B cell (primary cell): ENCODE measurements around the gene ZNRF2. TPM values are rescaled to one million over a fixed set of nuclear protein-coding genes. Genes with fewer than 3 reads are reported as not detected.

Experiments used
- ATAC-seq: fragments of 200-7000 bp; cut with Tn5 transposase; one replicate; pipeline ENCODE4 v1.10.0; 2021; ENCODE audit warnings: low read depth, mild to moderate bottlenecking, moderate number of reproducible peaks, moderate library complexity
- CTCF ChIA-PET: fragments of 350-600 bp; sonication (Branson Sonifier 250); formaldehyde crosslinking; loops from one replicate; lab custom pipeline; 2021; ENCODE audit warnings: antibody characterized with exemption, inconsistent platforms; lab: Charles Lee
- POLR2A ChIA-PET: fragments of 350-600 bp; sonication (Branson Sonifier 250); formaldehyde crosslinking; loops from one replicate; lab custom pipeline; 2021; ENCODE audit warnings: antibody characterized with exemption; lab: Charles Lee
- DNase-seq: peaks from one replicate; pipeline ENCODE4 v3.0.0; 2013
- H2AFZ ChIP-seq: 2 replicates; pipeline ENCODE4 v1.6.1; 2012; ENCODE audit warnings: mild to moderate bottlenecking, low read depth, low read length; ENCODE audit not compliant: insufficient read depth, poor library complexity, severe bottlenecking
- H3K27ac ChIP-seq, 2 donors: 1 replicate in 1 of 2; 2 replicates in 1 of 2; pipeline ENCODE4 v1.5.1; 2012 to 2013; ENCODE audit warnings: low read length in 2 of 2, mild to moderate bottlenecking in 2 of 2, moderate library complexity in 1 of 2
- H3K27me3 ChIP-seq, 4 experiments: fragments of 200-600 bp in 1 of 4; sonication (generic) in 1 of 4; replicated peaks in 1 of 4; 1 replicate in 2 of 4; 2 replicates in 2 of 4; pipeline versions ENCODE4 v1.6.1 to v1.7.0; 2013 to 2016; ENCODE audit warnings: low read length in 3 of 4, mild to moderate bottlenecking in 2 of 4, mixed read lengths in 1 of 4, moderate library complexity in 1 of 4; ENCODE audit not compliant: insufficient read depth in 4 of 4, control insufficient read depth in 3 of 4; ENCODE audit errors: control extremely low read depth in 1 of 4
- H3K36me3 ChIP-seq, 2 experiments: replicated peaks in 1 of 2; 1 replicate in 1 of 2; 2 replicates in 1 of 2; pipeline versions ENCODE4 v1.6.1 to v1.7.1; 2013; ENCODE audit warnings: low read length in 1 of 2; ENCODE audit not compliant: insufficient read depth in 2 of 2, control insufficient read depth in 1 of 2; ENCODE audit errors: control extremely low read depth in 1 of 2, extremely low read depth in 1 of 2
- H3K4me1 ChIP-seq, 2 donors: fragments of 200-600 bp in 1 of 2; sonication (generic) in 1 of 2; 1 replicate in 1 of 2; 2 replicates in 1 of 2; pipeline versions ENCODE4 v1.5.1 to v1.6.1; 2013 to 2017; ENCODE audit warnings: low read length in 2 of 2; ENCODE audit not compliant: control insufficient read depth in 2 of 2, insufficient read depth in 2 of 2
- H3K4me2 ChIP-seq: replicated peaks from 2 replicates; pipeline ENCODE3; 2012; ENCODE audit warnings: mild to moderate bottlenecking, low read depth, low read length; ENCODE audit not compliant: poor library complexity, severe bottlenecking
- H3K4me3 ChIP-seq, 5 experiments: fragments of 200-600 bp in 1 of 5; sonication (generic) in 1 of 5; 1 replicate in 3 of 5; 2 replicates in 2 of 5; pipeline versions ENCODE4 v1.5.1 to v1.7.0; 2011 to 2016; ENCODE audit warnings: low read length in 4 of 5, mild to moderate bottlenecking in 4 of 5, low read depth in 2 of 5, control low read depth in 1 of 5, moderate library complexity in 1 of 5; ENCODE audit not compliant: insufficient read depth in 1 of 5; ENCODE audit errors: control extremely low read depth in 1 of 5, extremely low read depth in 1 of 5
- H3K79me2 ChIP-seq: fragments of 200-600 bp; sonication (generic); one replicate; pipeline ENCODE4 v1.6.0; 2016; ENCODE audit warnings: low read length; ENCODE audit not compliant: control insufficient read depth, insufficient read depth
- H3K9ac ChIP-seq: fragments of 200-600 bp; sonication (generic); 2 replicates; pipeline ENCODE4 v1.6.1; 2017; ENCODE audit warnings: mild to moderate bottlenecking, low read length, moderate library complexity
- H3K9me3 ChIP-seq, 3 donors: one replicate each; pipeline versions ENCODE4 v1.6.1 to v1.7.1; 2013; ENCODE audit warnings: low read length in 2 of 3; ENCODE audit not compliant: control insufficient read depth in 2 of 3, insufficient read depth in 1 of 3; ENCODE audit errors: control extremely low read depth in 1 of 3
- H4K20me1 ChIP-seq: 2 replicates; pipeline ENCODE4 v1.6.0; 2012; ENCODE audit warnings: mild to moderate bottlenecking, low read length; ENCODE audit not compliant: insufficient read depth, control insufficient read depth, poor library complexity, severe bottlenecking
- H3K27ac Mint-ChIP-seq: one replicate; pipeline ENCODE4 v1.8.0; 2021; ENCODE audit warnings: mixed read lengths
- H3K27me3 Mint-ChIP-seq: one replicate; pipeline ENCODE4 v1.8.0; 2021; ENCODE audit warnings: mixed read lengths
- H3K4me1 Mint-ChIP-seq: one replicate; pipeline ENCODE4 v1.8.0; 2021; ENCODE audit warnings: mixed read lengths
- H3K4me3 Mint-ChIP-seq: one replicate; pipeline ENCODE4 v1.8.0; 2021; ENCODE audit warnings: mixed read lengths
- H3K9me3 Mint-ChIP-seq: one replicate; pipeline ENCODE4 v1.8.0; 2022; ENCODE audit warnings: mixed read lengths; ENCODE audit not compliant: insufficient read depth
- EZH2 ChIP-seq: IDR thresholded peaks from 2 replicates; pipeline ENCODE4 v1.6.1; 2012; ENCODE audit warnings: borderline replicate concordance, low read depth, mild to moderate bottlenecking, moderate library complexity, low read length; ENCODE audit not compliant: insufficient read depth, poor library complexity, severe bottlenecking
- WGBS: methylation state at CpG from one replicate; pipeline ENCODE4 v1.1.5; 2013; ENCODE audit warnings: missing lambda C conversion rate; ENCODE audit not compliant: insufficient coverage; 5-methylcytosine and 5-hydroxymethylcytosine counted together
- intact Hi-C: fragments of 100-400 bp; cut with micrococcal nuclease; formaldehyde crosslinking; loops from one replicate; pipeline ENCODE4 v1.10.0; 2022
- polyA plus RNA-seq: library from polyadenylated mRNA; depleted of rRNA; stranded (reverse); fragments of >200 nt; gene quantifications from 2 replicates; pipeline ENCODE4 v1.2.3, GENCODE V29; 2012
- total RNA-seq, 2 donors: library from RNA; stranded (reverse); fragments of 120-200 nt in 1 of 2; gene quantifications; 1 replicate in 1 of 2; 2 replicates in 1 of 2; pipeline versions ENCODE4 v1.2.3 to v1.2.4, GENCODE V29; 2013 to 2022
- TF ChIP-seq, protein P1 (sequence below): fragments of 200-600 bp; IDR thresholded peaks from one replicate; pipeline ENCODE4 v1.8.0; 2022; ENCODE audit warnings: antibody characterized with exemption, mild to moderate bottlenecking

ZNRF2 gene
- total and polyA plus RNA-seq, 2 donors (not counting 1 experiment from before 2014, with no cell fraction given), result 6.4 to 32.0 TPM

DNA sequence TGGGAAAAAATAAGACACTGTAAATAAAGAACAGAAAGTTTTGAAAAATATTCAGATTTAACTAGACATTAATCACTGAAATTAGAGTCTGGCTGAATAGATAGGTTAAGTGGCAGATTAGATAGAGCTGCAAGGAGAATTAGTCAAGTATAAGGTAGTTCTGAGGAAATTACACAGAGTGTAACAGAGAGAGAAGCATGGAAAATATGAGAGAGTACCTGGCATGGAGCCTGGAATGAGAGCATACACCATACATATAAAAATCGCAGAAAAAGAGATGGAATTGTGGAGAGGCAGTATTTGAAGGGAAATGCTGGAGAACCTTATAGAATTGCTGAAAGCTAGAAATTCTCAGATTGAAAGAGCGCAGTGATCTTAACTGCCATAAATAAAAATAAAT lies 46.9 kb downstream of the ZNRF2 start:
- peaks cover 4% of the 10 kb centered on the region for H3K9me3 Mint-ChIP-seq
- Histone ChIP-seq H3K79me2 (peaks cover 98% of the 10 kb centered on the region), H3K27ac (peak overlapping the region in 1 of 2 donors; percentile 33), H3K36me3 (no peaks in the 10 kb centered on the region), H3K9ac (no peak overlapping the region), H4K20me1 (peaks cover 8% of the 10 kb centered on the region), H3K27me3 (no peaks in the 10 kb centered on the region), H3K9me3 (no peaks in the 10 kb centered on the region), H3K4me2 (peak overlapping the region; percentile 56), H3K4me3 (peak overlapping the region in 1 of 5 experiments; percentile 45), H3K4me1 (peaks cover 15 to 35% of the 10 kb centered on the region in 2 donors), H2AFZ (no peak overlapping the region)
- H3K4me1 Mint-ChIP-seq, result peaks cover 70% of the 10 kb centered on the region
- TF ChIP-seq EZH2, result no peak
- TF ChIP-seq, protein P1, sequence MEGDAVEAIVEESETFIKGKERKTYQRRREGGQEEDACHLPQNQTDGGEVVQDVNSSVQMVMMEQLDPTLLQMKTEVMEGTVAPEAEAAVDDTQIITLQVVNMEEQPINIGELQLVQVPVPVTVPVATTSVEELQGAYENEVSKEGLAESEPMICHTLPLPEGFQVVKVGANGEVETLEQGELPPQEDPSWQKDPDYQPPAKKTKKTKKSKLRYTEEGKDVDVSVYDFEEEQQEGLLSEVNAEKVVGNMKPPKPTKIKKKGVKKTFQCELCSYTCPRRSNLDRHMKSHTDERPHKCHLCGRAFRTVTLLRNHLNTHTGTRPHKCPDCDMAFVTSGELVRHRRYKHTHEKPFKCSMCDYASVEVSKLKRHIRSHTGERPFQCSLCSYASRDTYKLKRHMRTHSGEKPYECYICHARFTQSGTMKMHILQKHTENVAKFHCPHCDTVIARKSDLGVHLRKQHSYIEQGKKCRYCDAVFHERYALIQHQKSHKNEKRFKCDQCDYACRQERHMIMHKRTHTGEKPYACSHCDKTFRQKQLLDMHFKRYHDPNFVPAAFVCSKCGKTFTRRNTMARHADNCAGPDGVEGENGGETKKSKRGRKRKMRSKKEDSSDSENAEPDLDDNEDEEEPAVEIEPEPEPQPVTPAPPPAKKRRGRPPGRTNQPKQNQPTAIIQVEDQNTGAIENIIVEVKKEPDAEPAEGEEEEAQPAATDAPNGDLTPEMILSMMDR, result no peak
- ATAC-seq, result no peak
- H3K27me3 Mint-ChIP-seq, result no peaks in the 10 kb centered on the region
- peak overlapping the region; percentile 42 for H3K27ac Mint-ChIP-seq
- POLR2A ChIA-PET, result interaction anchor here (1.5 kb wide), 1 partner anchor 9 kb away, joined by 4 read pairs; no protein-coding TSS in a partner anchor
- no CpG with 5 or more reads among the region's 2 CpGs for WGBS
- no peak for DNase-seq
- intact Hi-C loops, result no loop called here
- peak overlapping the region; percentile 33 for H3K4me3 Mint-ChIP-seq
- CTCF ChIA-PET, result interaction anchor here (1.6 to 2.2 kb wide), 4 partner anchors 9 to 20 kb away, joined by 3 to 7 read pairs (median 6); no protein-coding TSS in a partner anchor

DNA sequence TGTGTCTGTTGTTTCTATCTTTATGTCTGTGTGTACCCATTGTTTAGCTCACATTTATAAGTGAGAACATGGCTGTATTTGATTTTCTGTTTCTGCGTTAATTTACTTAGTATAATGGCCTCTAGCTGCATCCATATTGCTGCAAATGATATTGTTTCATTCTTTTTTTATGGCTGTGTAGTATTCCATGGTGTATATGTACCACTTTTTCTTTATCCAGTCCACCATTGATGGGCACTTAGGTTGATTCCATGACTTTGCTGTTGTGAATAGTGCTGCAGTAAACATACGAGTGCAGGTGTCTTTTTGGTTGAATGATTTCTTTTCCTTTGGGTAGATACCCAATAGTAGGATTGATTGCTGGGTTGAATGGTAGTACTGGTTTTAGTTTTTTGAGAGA lies 48.2 kb downstream of the ZNRF2 start:
- DNase-seq, result no peak
- Mint-ChIP-seq H3K27ac (peak overlapping the region; percentile 62), H3K4me1 (peaks cover 64% of the 10 kb centered on the region), H3K27me3 (no peaks in the 10 kb centered on the region), H3K4me3 (no peak overlapping the region), H3K9me3 (peaks cover 4% of the 10 kb centered on the region)
- H3K4me2 ChIP-seq, result no peak overlapping the region
- CTCF ChIA-PET, result no interaction called here
- no peak overlapping the region for H2AFZ ChIP-seq
- peaks cover 8% of the 10 kb centered on the region for H4K20me1 ChIP-seq
- no peak for ATAC-seq
- H3K4me1 ChIP-seq, result peaks cover 15 to 35% of the 10 kb centered on the region in 2 donors
- H3K79me2 ChIP-seq, result peaks cover 99% of the 10 kb centered on the region
- no peak overlapping the region for H3K27ac ChIP-seq
- no peaks in the 10 kb centered on the region for H3K27me3 ChIP-seq
- H3K4me3 ChIP-seq, result no peak overlapping the region
- 100% methylated on average over 1 of the region's 2 CpGs for WGBS
- TF ChIP-seq, protein P1, result no peak
- TF ChIP-seq EZH2, result no peak
- POLR2A ChIA-PET, result no interaction called here
- no peak overlapping the region for H3K9ac ChIP-seq
- intact Hi-C loops, result no loop called here
- H3K36me3 ChIP-seq, result no peaks in the 10 kb centered on the region
- no peaks in the 10 kb centered on the region for H3K9me3 ChIP-seq
